GM19239 (cell line): ENCODE measurements around the gene SEMA4C.

Experiments used
- DNase-seq: peaks from one replicate; pipeline ENCODE4 v3.0.0; 2011; ENCODE audit warnings: low spot score; ENCODE audit not compliant: insufficient read length
- FAIRE-seq: peaks from 2 replicates; lab custom pipeline; 2011; peaks lifted over from hg19 to GRCh38; lab: Jason Lieb, UNC

SEMA4C gene

DNA sequence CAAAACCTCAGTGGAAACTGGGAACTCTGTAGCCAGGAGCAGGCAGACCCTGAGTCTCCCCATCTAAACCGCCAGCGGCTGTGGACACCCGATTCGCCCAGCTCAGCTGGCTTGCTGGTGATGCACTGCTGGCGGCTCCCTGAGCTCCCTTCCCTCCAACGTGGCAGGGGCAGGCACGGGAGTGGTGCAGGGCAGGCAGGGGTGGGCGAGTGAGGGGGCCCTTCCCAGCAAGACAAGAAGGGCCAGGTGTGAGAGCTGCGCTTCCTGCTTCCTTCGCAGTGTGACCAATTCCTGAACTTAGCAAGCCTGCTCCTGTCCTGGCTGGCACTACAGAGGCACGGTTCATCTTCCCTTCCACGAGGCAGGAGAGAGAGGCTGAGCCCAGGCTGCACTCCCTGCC, 12.3 kb upstream of the SEMA4C start:
- no peak for FAIRE-seq

DNA sequence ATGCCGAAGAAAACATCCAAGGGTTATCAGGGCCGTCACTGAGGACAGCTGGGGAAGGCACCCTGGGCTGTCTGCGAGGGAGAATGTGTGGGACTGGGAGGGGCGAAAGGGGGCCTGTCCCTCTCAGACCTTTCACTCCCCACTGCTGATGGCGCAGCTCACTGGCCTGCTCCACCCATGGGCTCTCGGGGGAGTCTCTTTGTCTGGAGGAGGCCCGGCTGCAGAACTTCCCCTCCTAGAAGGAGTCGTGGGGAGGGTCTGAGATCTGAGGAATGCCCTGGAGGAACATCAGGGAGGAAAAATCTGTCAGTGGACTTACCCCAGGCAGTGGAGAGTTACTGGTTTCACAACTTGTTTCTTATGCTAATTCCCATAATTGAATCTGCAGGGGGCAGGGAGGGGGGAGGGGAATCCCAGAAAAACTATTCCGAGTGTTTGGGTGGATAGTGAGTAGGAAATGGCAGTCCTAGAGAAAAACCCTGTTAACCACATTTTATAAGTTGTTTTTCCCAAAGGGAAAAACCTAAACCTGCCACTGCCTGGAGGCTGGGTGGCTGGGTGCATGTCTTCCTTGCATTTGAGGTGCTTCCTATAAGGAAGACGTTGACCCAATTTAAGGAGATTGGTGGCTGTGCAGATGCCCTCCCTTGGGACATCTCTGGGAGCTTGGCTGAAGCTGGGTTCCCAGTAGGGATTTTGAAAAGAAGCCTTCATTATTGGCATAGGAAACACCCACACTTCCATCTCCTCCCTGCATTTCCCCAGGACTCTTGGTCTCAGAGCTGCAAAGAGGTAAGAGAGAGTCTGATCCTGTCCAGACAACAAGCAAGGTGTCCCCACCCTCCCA, 11.7 kb upstream of the SEMA4C start:
- FAIRE-seq (no peak), DNase-seq (no peak)

More for the DNA sequence above, 12.3 kb upstream of the SEMA4C start:
- no peak for DNase-seq

DNA sequence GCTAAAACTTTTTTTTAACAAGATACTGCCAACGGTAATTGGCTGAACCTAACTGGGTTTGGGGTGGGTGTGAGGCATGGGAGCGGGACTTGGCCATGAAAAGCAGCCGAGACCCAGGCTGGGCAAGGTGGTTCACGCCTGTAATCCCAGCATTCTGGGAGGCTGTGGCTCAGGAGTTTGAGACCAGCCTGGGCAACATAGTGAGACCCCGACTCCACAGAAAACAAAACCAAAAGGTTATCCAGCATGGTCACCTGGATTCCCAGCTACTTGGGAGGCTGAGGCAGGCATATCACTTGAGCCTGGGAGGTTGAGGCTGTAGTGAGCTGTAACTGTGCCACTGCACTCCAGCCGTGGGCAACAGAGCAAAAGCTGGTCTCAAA, 11.0 kb upstream of the SEMA4C start:
- FAIRE-seq (no peak), DNase-seq (no peak)

DNA sequence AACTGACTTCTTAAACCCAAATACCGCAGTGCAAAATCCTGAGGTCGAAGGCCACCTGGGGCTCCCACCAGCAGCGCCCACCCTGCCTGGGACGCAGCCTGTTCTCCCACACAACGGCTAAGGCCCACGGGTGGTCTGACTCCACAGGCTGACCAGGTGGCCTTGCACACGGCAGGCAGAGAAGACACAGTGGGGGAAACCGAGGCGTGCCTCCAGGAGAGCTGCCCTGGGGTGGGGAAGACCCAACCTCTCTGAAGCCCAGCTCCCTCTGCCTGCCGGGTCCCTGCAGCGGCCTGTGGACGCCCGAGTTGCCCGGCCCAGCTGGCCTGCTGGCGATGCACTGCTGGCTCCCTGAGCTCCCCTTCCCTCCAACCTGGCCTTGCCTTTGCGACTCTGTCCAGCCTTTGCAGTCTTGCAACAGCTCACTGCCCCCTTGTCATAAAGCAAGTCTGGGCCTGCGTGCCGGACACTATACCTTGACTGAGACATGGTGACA, 9.7 kb upstream of the SEMA4C start:
- DNase-seq (no peak), FAIRE-seq (no peak)

DNA sequence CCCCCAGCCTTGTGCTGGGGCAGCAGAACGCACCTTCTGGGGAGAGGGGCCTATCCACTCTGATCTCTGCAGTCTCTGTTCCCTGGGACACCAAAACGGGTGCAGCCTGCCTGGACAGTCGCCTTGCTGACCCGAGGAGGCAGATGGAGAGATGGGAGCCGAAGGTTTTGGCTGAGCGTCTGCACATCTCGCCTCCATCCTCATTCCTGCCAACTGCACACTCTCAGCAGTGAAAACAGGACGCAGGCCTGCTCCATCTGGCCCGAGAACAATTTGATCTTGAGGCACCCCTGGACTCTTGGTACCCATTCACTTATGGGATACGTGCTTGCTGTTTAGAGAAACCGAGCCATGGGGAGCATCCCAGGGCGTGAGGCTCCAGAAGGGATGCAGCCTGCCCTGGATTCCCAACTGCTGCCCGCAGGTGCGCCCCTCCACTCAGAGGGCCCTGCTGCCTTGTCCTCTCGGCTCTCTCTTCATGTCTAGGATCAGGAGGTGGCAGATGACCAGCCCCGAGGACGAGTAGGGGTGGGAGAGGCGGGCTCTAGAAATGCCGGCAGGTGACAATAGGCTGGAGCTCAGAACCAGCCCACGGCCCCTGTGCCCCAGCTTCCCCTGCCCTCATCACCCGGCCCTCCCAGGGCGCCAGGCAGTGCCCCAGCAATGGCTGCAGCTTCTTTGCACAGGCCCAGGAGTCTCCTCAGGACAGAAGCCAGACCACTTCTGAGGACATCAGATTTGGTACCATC, 9.1 kb upstream of the SEMA4C start:
- DNase-seq (no peak), FAIRE-seq (no peak)

DNA sequence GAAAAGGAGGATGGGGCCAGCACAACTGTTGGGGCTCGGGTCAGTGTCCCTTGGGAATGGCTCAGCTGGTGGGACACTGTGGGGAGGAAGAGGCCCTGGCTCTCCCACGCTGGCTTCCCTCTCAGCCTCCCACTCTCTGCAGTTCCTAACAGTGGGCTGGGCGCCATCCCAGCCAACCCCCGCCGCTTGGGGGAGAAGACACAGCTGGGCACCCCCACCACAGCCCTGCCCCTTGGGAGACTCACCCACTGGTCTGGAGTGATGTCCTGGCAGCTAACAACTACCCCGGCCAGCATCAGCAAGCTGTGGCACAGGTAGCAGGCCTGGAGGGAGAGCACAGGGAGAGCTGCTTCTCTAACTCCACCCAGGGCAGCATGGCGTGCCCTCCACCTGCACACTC, 8.3 kb upstream of the SEMA4C start:
- FAIRE-seq = no peak
- DNase-seq = no peak

DNA sequence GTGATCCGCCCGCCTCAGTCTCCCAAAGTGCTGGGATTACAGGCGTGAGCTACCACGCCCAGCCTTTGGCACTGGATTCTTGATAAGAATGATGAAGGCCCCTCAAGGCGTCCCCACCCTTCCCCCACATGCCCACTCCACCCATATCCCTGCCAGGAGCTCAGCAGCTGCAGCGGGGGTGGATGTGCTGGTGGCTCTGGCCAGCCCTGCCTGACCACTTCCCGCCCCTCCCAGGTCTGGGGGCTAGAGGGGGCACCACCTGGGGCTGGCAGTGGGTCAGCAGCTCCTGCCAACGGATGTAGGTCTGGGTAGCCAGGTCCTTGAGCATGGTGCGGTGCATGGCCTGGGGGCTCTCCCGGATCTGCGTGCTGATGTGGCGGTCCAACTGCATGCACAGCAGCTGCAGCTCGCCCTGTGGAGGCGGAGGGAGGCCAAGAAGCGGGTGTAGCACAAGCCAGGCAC, 7.8 kb upstream of the SEMA4C start:
- DNase-seq (no peak), FAIRE-seq (no peak)

DNA sequence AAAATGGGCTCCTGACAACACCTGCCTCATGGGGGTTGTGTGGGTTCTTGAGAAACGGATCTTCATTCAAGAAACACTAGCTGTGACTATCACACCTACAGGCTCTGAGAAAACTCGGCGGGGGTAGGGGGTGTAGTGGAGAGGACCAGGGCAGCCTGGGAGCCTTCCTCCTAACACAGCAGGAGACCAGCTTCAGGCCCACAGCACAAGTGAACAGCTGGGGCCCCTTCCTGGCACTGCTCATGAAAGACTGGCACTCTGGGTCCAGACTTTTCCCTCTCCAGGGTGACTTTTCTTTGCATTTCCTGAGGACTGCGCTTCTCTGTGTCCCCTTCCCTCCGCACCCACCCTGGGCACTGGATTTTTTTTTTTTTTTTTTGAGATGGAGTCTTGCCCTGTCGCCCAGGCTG, 7.2 kb upstream of the SEMA4C start:
- DNase-seq (no peak), FAIRE-seq (no peak)

DNA sequence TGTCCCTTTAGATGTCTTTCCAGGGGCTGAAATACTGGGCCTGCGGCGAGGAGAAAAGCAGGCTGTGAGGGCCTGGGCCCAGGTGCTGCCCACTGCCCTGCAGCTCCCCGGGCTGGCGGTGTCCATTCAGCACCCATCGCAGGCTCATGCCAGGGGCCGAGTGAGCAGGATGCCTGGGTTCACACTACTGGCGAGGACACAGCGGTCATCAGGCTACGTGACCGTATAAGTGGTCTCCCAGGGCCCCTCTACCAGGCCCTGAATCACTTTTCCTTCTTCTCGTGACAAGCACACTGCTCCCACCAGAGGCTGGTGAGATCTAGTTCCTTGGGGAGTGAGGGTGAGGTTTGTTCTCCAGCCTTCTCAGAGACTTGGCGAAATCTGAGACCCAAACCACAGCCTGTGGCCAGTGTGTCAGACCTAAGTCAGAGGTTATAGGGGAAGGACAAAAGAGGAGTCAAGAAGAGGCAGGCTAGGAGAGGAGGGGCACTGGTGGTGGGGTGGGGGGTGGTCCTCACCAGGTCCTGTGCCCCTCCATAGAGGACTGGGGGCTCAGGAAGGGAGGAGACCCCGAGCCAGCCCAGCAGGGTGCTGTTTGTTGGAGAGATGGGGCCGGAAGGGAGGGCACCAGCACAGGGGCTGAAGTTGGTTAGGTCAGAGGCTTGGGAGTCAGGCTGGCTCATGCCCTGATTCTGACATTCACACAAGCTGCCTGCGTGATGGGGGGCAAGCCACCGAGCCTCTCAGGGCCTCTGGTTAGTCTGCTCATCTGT, 6.6 kb upstream of the SEMA4C start:
- DNase-seq = no peak
- FAIRE-seq = no peak

DNA sequence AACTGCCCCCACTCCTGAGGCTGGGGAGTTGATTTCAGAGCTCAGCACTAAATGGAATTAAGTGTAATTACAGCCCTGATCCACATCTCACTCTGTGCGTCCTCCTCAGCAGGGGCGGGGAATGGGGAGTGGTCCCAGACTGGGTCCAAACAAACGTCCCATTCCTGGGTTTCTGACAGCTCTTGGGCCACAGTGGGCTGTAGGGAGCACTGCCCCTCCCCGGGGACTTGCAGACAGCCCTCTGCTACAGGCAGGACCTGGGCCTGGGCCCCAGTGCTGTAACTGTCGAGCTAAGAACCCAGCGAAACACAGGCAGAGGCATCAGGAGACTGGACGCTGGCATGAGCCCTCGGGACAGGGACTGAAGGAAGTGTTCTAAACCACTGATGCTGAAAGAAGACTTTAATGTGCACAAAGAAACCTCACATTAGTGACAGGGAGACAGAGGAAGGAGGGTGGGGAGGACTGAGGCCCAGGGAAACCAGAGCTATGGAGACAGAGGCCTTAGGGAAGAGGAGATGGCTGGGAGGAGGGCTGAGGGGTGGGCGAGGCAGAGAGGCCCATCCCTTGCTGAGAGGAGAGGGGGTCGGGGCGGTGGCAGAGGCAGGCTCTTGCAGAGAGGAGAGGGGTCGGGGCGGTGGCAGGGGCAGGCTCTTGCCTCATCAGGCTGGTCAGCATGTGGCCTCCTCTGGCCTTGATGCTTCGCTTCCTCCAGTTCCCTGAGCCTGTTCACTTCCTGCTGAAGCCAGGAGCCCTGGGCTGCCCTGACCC, 5.8 kb upstream of the SEMA4C start:
- FAIRE-seq (no peak), DNase-seq (no peak)

DNA sequence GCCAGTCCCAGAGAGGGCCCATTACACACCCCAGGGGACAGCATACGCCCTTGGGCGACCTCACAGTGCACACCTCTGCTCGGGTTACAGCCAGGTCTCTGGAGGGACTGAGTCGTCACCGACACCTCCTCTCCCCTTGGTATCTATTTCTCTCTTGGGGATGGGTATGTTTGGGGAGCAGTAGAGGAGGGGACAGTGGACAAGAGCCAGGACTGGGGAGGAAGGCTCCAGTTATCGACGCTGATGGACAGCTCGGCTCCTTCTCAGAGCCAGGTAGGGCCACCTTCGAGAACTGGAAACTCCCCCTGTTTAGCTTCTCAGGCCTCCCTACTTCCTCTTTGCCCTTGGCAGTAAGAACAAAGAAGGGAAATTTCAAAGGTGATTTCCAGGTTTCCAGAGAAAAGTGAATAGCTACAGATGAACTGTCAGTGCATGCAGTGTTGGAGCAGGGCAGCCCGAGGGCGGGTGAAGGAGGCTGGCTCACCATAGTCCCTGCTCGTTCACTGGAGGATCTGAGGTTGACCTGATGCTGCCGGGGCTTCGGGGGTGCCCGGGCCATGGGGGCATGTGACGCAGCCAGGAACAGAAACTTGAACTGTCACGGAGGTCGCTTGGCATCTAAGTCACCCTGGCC, 4.4 kb upstream of the SEMA4C start:
- FAIRE-seq (peak; percentile 58), DNase-seq (no peak)

DNA sequence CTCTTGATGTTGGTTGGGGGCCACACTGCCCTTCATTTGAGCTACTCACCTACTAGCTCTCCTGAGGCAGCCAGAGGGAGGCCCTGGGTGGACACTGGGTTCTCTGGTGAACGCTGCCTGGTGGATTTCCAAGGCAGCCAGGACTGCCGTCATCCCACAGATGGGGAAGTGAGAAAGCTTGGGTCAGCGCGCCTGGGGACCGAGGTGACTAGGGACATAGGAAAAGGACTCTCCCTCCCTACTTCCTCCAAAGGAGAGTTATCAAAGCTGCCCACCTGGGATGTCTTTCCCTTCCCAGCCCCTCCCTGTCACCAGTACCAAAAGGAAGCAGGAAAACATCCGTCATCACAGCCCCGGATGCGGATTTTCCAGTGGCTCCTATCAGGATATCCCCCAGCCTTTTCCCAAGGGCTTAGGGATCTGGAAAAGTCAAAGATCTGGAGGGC, 3.8 kb upstream of the SEMA4C start:
- FAIRE-seq (no peak), DNase-seq (no peak)

DNA sequence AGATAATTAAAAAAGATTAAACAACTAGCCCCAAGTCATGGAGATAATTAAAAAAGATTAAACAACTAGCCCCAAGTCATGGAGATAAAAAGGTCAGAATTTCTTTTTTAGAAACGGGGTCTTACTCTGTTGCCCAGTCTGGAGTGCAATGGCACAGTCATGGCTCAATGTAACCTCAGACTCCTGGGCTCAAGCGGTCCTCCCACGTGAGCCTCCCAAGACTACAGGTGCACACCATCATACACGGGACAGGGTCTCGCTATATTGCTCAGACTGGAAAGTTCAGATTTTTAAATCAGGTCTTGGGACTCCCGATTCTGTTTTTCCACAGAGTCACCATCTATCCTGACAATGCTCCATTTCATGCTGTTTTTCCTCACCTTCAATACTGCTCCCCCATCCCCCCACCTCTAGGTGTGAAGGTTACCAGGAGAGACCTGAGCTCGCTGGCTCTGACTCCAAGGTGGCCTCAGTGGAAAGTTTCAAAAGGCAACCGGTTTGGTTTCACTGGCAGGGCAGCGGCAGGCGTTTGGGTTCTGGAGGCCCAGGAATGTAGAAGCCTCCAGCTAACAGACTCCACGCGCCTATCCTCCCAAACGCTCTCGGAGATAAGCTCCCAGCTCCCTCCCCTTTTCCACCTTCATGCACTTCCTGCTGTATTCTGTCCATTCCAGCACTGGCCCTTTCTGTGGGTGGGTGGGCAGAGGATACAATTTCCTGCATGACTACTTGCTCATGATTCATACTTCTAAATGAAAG, 2.9 kb upstream of the SEMA4C start:
- FAIRE-seq = no peak
- no peak for DNase-seq

DNA sequence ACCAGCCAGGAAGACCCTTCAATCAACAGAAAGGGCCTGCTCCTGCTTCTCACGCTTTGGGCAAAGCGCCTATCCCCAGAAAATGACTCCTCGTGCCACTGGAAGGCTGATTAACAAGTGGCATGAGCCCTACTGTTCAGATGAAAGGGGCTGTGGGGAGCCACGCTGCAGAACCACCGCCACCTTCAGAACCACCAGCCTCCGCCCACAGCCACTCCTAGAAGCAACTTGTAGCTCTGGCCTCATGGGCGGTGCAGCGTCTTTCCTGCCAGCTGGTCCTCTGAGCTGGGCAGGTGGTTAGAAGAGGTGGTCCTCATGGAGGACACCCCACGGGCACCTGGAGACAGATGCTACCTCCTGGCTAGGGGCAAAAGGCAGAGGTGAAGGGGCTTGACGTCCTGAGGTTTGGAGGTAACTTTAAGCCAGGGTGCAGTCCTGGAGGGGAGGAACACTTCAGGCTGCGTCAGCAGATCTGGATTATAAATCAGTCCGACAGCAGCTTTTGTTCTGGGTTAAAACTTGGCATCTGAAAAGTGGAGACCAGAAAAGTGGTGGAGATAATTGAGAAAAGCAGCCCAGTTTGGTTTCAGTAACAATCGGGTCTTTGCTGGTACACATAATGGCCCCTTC, 861 bp upstream of the SEMA4C start:
- FAIRE-seq = no peak
- DNase-seq = no peak

DNA sequence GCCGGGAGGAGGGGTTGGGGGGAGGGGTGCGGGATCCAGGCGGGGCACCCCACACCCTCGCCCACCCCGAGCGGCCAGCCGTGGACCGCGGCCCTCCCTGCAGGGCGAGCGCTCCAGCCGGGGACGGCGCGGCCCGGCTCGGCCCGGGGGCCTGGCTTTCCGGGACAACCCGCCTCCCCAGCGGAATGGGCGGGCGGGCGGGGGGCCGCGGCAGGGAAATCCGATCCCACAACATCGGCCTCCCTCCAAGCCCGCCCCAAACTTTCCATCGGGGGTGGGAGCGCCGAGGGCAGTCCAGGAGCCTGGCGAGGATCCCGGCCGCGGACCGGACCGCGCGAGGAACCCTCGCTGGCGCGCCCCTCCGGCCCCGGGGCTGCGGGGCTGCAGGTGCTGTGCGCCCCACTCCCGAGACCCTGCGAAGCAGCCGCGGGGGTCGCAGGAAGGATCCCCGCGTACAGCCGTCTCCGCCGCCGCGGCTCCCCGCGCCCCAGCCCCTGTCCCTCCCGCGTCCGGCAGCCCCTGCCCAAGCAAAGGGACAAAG, 529 bp downstream of the SEMA4C start:
- no peak for DNase-seq
- no peak for FAIRE-seq

DNA sequence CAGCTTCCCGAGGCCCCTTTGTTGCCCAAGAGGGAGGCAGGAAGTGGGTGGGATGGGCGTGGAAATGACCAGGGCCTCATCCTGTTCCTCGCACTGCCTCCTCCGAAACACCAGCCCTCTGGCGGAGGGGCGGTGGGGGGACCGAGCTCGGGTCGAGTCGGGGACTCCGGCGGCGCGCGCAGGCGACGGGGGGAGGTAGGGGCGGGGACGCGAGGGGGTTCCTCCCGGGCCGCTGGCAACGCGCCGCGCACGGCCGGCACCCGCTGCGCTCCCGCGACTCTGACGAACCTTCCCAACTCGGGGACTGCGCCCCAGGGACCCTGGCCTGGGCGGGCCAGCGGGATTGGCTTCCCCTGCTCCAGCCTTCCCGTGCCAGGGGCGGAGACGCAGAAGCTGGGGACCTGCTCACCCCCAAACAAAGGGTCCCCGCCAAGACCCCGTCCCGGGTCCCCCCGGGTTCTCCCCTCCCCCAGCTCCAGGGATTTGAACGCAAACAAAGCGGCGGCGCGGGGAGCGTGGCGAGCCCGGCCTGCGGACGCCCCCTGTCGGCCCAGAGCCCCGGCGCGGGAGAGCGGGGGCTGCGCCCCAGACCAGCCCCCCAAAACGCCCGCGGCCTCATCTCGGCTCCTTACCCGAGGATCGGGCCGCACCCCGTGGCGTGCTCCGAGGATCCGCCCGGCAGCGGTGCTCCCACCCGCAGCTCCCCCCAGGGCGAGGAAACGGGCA, 1.2 kb downstream of the SEMA4C start:
- FAIRE-seq = peak; percentile 63
- DNase-seq = peak; percentile 85
